GM10266 (cell line): ENCODE results near the gene NFKBIA.

Source experiments
- DNase-seq: peaks from one replicate; pipeline ENCODE4 v3.0.0; 2012; ENCODE audit errors: extremely low spot score
- CTCF ChIP-seq: IDR thresholded peaks from 2 replicates; pipeline ENCODE4 v1.5.1; 2012; ENCODE audit warnings: mild to moderate bottlenecking, low read depth; ENCODE audit not compliant: control insufficient read depth, insufficient read depth; ENCODE audit errors: missing control alignments

NFKBIA gene

GRCh38 chr14:35395283-35395682, 9.3 kb downstream of the NFKBIA start:
- no peak for DNase-seq
- no peak for TF ChIP-seq CTCF

GRCh38 chr14:35394326-35395013, 10.1 kb downstream of the NFKBIA start:
- TF ChIP-seq CTCF: no peak
- DNase-seq: no peak

- no peak for DNase-seq
- TF ChIP-seq CTCF: no peak
These were observed 10.7 kb downstream of the NFKBIA start for GRCh38 chr14:35393826-35394225.

DNA sequence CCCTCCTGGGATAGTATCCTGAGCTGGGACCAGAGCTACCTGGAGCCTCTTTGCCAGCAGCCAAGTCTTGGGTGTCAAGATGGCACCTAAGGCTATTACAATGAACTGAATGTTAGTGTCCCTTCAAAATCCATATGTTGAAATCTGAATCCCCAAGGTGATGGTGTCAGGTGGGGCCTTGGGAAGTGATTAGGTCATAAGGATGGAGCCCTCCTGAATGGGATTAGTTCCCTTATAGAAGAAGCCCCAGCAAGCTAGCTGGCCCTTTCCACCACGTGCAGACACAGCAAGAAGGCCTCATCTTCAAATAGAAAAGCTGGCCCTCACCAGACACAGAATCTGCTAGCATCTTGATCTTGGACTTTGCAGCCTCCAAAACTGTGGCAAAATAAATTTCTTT, 12.4 kb downstream of the NFKBIA start:
- TF ChIP-seq CTCF: no peak
- DNase-seq: no peak

DNA sequence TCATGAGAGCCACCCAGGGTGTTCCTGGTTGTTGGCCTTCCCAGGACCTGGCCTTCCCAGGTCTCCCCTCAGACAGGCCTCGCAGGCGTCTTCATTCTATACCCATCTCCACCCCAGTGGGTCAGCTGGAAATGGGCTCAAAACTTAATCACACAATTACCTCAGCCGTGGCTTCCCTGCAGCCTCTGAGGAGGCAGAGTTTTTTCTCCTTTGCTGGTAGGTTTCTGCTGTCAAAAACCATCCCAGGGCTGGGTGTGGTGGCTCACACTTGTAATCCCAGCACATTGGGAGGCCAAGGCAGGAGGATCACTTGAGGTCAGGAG, 13.2 kb downstream of the NFKBIA start:
- no peak for DNase-seq
- TF ChIP-seq CTCF: no peak

DNA sequence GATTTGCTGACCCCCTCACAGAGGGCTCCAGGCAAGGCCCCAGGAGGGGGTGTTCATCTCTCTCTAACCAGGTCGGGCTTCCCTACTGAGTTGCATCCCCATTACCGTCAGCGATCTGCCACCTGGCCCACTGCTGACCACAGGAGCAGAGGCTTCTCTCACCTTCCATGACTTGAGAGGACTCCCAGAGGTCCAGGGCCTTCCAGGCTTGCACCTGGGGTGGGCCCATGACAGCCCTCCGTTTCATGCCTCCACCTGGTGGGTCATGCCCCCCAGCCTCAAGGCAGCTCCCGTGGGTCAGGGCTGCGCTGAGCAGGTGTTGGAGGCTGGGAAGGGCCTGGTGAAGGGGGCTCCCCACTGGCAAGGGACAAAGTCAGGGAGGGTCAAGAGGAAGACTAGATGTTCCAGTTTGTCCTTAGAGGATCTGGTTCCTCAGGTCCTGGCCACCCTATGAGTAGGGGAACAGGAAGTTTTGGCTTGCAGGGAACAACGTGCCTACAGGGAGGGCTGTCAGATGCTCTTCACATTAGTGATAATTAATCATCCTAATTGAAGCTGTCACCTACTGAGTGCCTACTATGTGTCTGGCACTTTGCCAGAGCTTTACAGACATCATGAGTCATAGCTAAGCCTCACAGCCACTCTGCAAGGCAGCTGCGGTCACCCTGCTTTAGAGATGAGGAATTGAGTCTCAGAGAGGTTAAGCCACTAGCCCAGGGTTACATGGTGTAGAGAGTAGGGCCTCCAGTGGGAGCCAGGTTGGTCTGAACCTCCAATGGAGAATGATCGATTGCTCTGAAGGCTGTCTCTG, 13.8 kb downstream of the NFKBIA start:
- DNase-seq: no peak
- TF ChIP-seq CTCF: no peak

- TF ChIP-seq CTCF: no peak
- DNase-seq: no peak
These were observed 15.3 kb downstream of the NFKBIA start for GRCh38 chr14:35389315-35389667.
